SK-N-SH (cell line): ENCODE results near the gene DICER1. TPM values are rescaled to one million over a fixed set of nuclear protein-coding genes. Genes with fewer than 3 reads are reported as not detected.

Experiments used
- CTCF ChIA-PET: fragments of 300-600, 350-600 bp; formaldehyde crosslinking; extraction: SDS; loops from one replicate; lab custom pipeline; 2021; lab: Yijun Ruan, JAX
- POLR2A ChIA-PET: fragments of 350-600 bp; sonication (Branson Sonifier 250); formaldehyde crosslinking; extraction: SDS; loops from one replicate; lab custom pipeline; 2020; ENCODE audit warnings: antibody characterized with exemption, inconsistent platforms; lab: Yijun Ruan, JAX
- DNase-seq: peaks from one replicate; pipeline ENCODE4 v3.0.0; 2012
- H2AFZ ChIP-seq: fragments of 200-600 bp; sonication (generic); 2 replicates; pipeline ENCODE4 v1.8.1; 2016; ENCODE audit warnings: antibody characterized with exemption, mild to moderate bottlenecking, low read depth
- H3F3A ChIP-seq: fragments of 200-600 bp; sonication (generic); replicated peaks from 2 replicates; pipeline ENCODE3; 2016; ENCODE audit warnings: antibody characterized with exemption, mild to moderate bottlenecking; ENCODE audit not compliant: insufficient read depth
- H3K27ac ChIP-seq, 2 experiments: fragments of 200-500 bp in 1 of 2; fragments of 200-600 bp in 1 of 2; sonication (Bioruptor generic) in 1 of 2; sonication (generic), shearing (Covaris generic) in 1 of 2; 2 replicates each; pipeline versions ENCODE4 v1.5.1 to v1.6.1; 2014 to 2016; ENCODE audit warnings: low read depth in 2 of 2, inconsistent platforms in 1 of 2, low read length in 1 of 2, mild to moderate bottlenecking in 1 of 2, mixed read lengths in 1 of 2
- H3K27me3 ChIP-seq: fragments of 200-600 bp; sonication (generic), shearing (Covaris generic); 2 replicates; pipeline ENCODE4 v1.6.1; 2016; ENCODE audit warnings: mixed run types; ENCODE audit not compliant: insufficient read depth
- H3K36me3 ChIP-seq, 2 experiments: fragments of 200-500 bp in 1 of 2; fragments of 200-600 bp in 1 of 2; sonication (Bioruptor generic) in 1 of 2; sonication (generic) in 1 of 2; replicated peaks in 1 of 2; 2 replicates each; pipeline versions ENCODE3 to v1.5.1; 2014 to 2016; ENCODE audit warnings: low read length in 1 of 2, mild to moderate bottlenecking in 1 of 2; ENCODE audit not compliant: insufficient read depth in 2 of 2, control insufficient read depth in 1 of 2
- H3K4me1 ChIP-seq, 2 experiments: fragments of 200-500 bp in 1 of 2; fragments of 200-600 bp in 1 of 2; sonication (Bioruptor generic) in 1 of 2; sonication (generic), shearing (Covaris generic) in 1 of 2; 2 replicates each; pipeline versions ENCODE4 v1.5.1 to v1.6.1; 2014 to 2016; ENCODE audit warnings: low read depth in 1 of 2, low read length in 1 of 2, mixed run types in 1 of 2; ENCODE audit not compliant: insufficient read depth in 2 of 2, control insufficient read depth in 1 of 2
- H3K4me2 ChIP-seq: fragments of 200-600 bp; sonication (generic), shearing (Covaris generic); 2 replicates; pipeline ENCODE4 v1.6.1; 2017; ENCODE audit warnings: mixed run types
- H3K4me3 ChIP-seq, 2 experiments: fragments of 200-500 bp in 1 of 2; fragments of 200-600 bp in 1 of 2; sonication (Bioruptor generic) in 1 of 2; sonication (generic), shearing (Covaris generic) in 1 of 2; 2 replicates each; pipeline versions ENCODE4 v1.5.1 to v1.8.1; 2014 to 2016; ENCODE audit warnings: low read depth in 2 of 2, inconsistent platforms in 1 of 2, low read length in 1 of 2, mild to moderate bottlenecking in 1 of 2, mixed read lengths in 1 of 2, moderate library complexity in 1 of 2
- H3K79me2 ChIP-seq: fragments of 200-600 bp; sonication (generic); 2 replicates; pipeline ENCODE4 v1.8.1; 2017; ENCODE audit warnings: mild to moderate bottlenecking; ENCODE audit not compliant: insufficient read depth
- H3K9ac ChIP-seq: fragments of 200-600 bp; sonication (generic); 2 replicates; pipeline ENCODE4 v1.6.1; 2017; ENCODE audit warnings: mixed run types
- H3K9me2 ChIP-seq: fragments of 200-600 bp; sonication (generic); 2 replicates; pipeline ENCODE4 v1.6.1; 2017; ENCODE audit warnings: mixed run types
- H3K9me3 ChIP-seq: fragments of 200-600 bp; sonication (generic); 2 replicates; pipeline ENCODE4 v1.6.1; 2017; ENCODE audit warnings: mixed run types, mild to moderate bottlenecking, moderate library complexity
- H4K20me1 ChIP-seq: fragments of 200-600 bp; sonication (generic); 2 replicates; pipeline ENCODE4 v1.6.1; 2017; ENCODE audit warnings: mild to moderate bottlenecking, mixed run types; ENCODE audit not compliant: insufficient read depth
- CHD2 ChIP-seq: fragments of 150-350 bp; IDR thresholded peaks from 2 replicates; pipeline ENCODE4 v1.6.1; 2018; ENCODE audit warnings: low read length; ENCODE audit not compliant: partially characterized antibody
- ELF1 ChIP-seq: IDR thresholded peaks from 2 replicates; pipeline ENCODE4 v1.4.0; 2012
- EP300 ChIP-seq, 2 experiments: IDR thresholded peaks; 2 replicates each; pipeline versions ENCODE4 v1.4.0 to v1.6.1; 2012; ENCODE audit warnings: borderline replicate concordance in 1 of 2, low read depth in 1 of 2, low read length in 1 of 2
- EZH2phosphoT487 ChIP-seq: fragments of 200-600 bp; sonication (generic); IDR thresholded peaks from 2 replicates; pipeline ENCODE4 v1.6.1; 2017; ENCODE audit warnings: low read depth, mixed run types, mild to moderate bottlenecking, antibody characterized with exemption, moderate library complexity, borderline replicate concordance
- FOXM1 ChIP-seq: IDR thresholded peaks from 2 replicates; pipeline ENCODE4 v1.4.0; 2012; ENCODE audit warnings: low read depth, mild to moderate bottlenecking
- JUND ChIP-seq: IDR thresholded peaks from 2 replicates; pipeline ENCODE4 v1.4.0; 2012
- MXI1 ChIP-seq: IDR thresholded peaks from 2 replicates; pipeline ENCODE4 v1.6.1; 2012; ENCODE audit warnings: mild to moderate bottlenecking, low read depth, low read length, improper control_type of control experiment
- NFIC ChIP-seq: IDR thresholded peaks from 2 replicates; pipeline ENCODE4 v1.4.0; 2012; ENCODE audit warnings: borderline replicate concordance
- RCOR1 ChIP-seq: fragments of 150-350 bp; IDR thresholded peaks from 2 replicates; pipeline ENCODE4 v1.6.1; 2017; ENCODE audit warnings: antibody characterized with exemption, low read length
- RXRA ChIP-seq: IDR thresholded peaks from 2 replicates; pipeline ENCODE4 v1.4.0; 2012; ENCODE audit warnings: low read depth, mild to moderate bottlenecking, borderline replicate concordance
- SIN3A ChIP-seq: IDR thresholded peaks from 2 replicates; pipeline ENCODE4 v1.6.1; 2012; ENCODE audit warnings: low read depth, mild to moderate bottlenecking, low read length, moderate library complexity, borderline replicate concordance
- TAF1 ChIP-seq: IDR thresholded peaks from 2 replicates; pipeline ENCODE4 v1.6.1; 2012; ENCODE audit warnings: low read depth, mild to moderate bottlenecking, low read length, moderate library complexity, borderline replicate concordance
- TEAD4 ChIP-seq: IDR thresholded peaks from 2 replicates; pipeline ENCODE4 v1.4.0; 2012; ENCODE audit warnings: mild to moderate bottlenecking, borderline replicate concordance; ENCODE audit not compliant: insufficient read depth
- WGBS: methylation state at CpG from one replicate; pipeline ENCODE4 v1.1.6; 2017; ENCODE audit warnings: low lambda C conversion rate; 5-methylcytosine and 5-hydroxymethylcytosine counted together
- polyA plus RNA-seq, 3 experiments: library from polyadenylated mRNA; depleted of rRNA; stranded (reverse); fragments of >200 nt; gene quantifications; 2 replicates each; pipeline ENCODE4 v1.2.3, GENCODE V29; 2012
- TF ChIP-seq, protein P1 (sequence below): IDR thresholded peaks from 2 replicates; pipeline ENCODE4 v1.4.0; 2012; ENCODE audit warnings: low read depth, borderline replicate concordance
- TF ChIP-seq, protein P2 (sequence below): fragments of 150-350 bp; IDR thresholded peaks from 2 replicates; pipeline ENCODE4 v1.6.1; 2016; ENCODE audit warnings: mild to moderate bottlenecking, low read depth, low read length
- TF ChIP-seq, protein P3 (sequence below): IDR thresholded peaks from 2 replicates; pipeline ENCODE4 v1.4.0; 2012; ENCODE audit warnings: low read depth, borderline replicate concordance
- TF ChIP-seq, protein P4 (sequence below): fragments of 200-600 bp; sonication (generic); IDR thresholded peaks from 2 replicates; pipeline ENCODE4 v1.6.1; 2017; ENCODE audit warnings: antibody characterized with exemption, mild to moderate bottlenecking, moderate library complexity

The DICER1 gene
- polyA plus RNA-seq, 1 of the 3 experiments (the other 2 are of a cell fraction) = 4.7 TPM

DNA sequence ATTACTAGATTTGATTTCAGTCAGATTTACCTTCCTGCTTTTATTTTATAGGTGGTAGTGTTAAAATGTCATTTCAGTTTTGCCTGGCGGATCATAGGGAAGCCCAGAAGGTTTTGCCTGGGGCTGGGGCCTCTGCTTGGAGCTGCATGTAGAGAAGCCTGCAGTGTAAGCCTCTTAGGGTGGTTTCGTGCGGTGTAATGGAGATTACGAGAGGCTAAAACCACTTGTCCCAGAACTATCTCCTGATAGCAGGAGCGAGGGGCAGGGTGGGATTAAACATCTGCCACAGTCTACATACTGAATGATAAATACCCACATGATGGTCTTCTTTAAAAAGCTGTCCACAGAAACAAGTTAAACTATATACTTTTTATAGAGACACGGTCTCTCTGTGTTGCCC is 35.0 kb upstream of the DICER1 start (continued):
- TF ChIP-seq NFIC = no peak

DNA sequence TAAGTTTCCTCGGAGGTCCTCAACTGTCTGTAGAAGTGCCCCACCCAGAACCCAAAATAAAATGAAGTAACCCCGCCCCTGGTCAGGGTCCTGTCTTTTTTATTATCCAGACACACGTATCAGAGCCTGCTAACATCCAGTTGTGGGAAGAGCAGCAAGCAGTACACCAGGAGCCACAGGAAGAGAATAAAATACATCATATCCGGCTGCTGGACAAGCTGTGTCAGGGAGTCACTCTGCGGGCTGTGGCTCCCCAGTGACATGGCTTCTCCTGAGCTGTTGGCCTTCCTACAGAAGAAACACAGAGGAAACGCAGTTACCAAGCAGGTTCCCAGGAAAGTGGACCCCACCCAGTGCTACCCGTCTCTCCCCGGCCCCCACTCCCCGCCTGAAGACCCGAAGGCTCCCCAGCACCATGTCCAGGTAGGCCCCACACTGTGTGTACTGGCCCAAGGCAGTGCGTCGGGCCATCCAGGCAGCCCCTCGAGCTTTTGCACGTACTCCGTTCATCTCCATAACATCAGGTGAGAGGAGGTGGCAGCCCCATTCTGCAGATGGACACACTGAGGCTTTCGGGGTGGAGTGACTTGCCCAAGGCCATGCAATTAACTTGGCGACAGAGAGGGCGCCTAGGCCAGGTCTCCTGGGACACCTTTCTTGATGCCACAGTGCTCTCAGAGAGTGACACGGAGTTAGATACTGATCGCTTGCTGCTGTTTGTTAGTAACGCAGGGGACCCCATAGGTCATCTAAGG is 34.3 kb upstream of the DICER1 start:
- no peaks in the 10 kb centered on the region for H3K9me2 ChIP-seq
- no peak overlapping the region for H3K27ac ChIP-seq
- CTCF ChIA-PET = no interaction called here
- no peak for DNase-seq
- no peak overlapping the region for H2AFZ ChIP-seq
- peaks cover 0 to 9% of the 10 kb centered on the region in 2 experiments; a peak in 2 of 4 replicates for H3K4me1 ChIP-seq
- H3K36me3 ChIP-seq = no peaks in the 10 kb centered on the region
- no peaks in the 10 kb centered on the region for H3K9me3 ChIP-seq
- no peak overlapping the region for H3K4me3 ChIP-seq
- H3F3A ChIP-seq = no peaks in the 10 kb centered on the region
- POLR2A ChIA-PET = no interaction called here
- 92% methylated on average over 16 of the region's 21 CpGs for WGBS
- no peak overlapping the region for H3K4me2 ChIP-seq
- no peak overlapping the region for H3K9ac ChIP-seq
- no peak for TF ChIP-seq CHD2
- H4K20me1 ChIP-seq = no peaks in the 10 kb centered on the region
- no peaks in the 10 kb centered on the region for H3K27me3 ChIP-seq
- H3K79me2 ChIP-seq = no peaks in the 10 kb centered on the region

DNA sequence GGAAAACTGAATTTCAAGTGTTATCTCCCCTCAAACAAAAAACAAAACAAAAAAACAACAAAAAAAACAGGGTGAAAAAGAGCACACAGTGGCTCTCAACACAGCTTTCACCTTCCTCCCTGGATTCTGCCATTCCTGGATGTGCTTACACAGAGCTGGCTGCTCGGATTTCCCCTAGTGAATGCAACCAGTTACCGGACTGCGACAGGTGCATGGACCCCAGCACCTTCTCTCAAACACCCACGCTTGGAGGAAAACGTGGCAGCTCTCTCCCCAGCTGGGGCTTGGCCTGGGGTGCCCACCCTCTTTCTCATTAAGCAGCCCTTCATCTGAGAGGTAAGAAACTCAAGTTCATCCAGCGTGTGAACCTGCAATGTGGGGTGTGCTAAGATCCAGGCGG is 33.5 kb upstream of the DICER1 start:
- Histone ChIP-seq H3F3A (no peaks in the 10 kb centered on the region), H3K4me1 (peaks cover 0 to 9% of the 10 kb centered on the region in 2 experiments; a peak in 2 of 4 replicates), H3K9ac (no peak overlapping the region), H3K27ac (no peak overlapping the region), H3K9me2 (no peaks in the 10 kb centered on the region), H3K4me3 (no peak overlapping the region), H3K27me3 (no peaks in the 10 kb centered on the region), H3K79me2 (no peaks in the 10 kb centered on the region), H4K20me1 (no peaks in the 10 kb centered on the region), H3K9me3 (no peaks in the 10 kb centered on the region), H3K36me3 (no peaks in the 10 kb centered on the region), H3K4me2 (no peak overlapping the region), H2AFZ (no peak overlapping the region)
- TF ChIP-seq EP300 (IDR thresholded peaks at IDR 0.05; ENCODE audit: borderline replicate concordance in 1 of 2, low read depth in 1 of 2, low read length in 1 of 2) (no peak), RCOR1 (no peak), MXI1 (no peak), SIN3A (no peak), CHD2 (no peak), RXRA (no peak), JUND (no peak), ELF1 (no peak), TEAD4 (no peak), FOXM1 (no peak), TAF1 (no peak), EZH2phosphoT487 (no peak)
- TF ChIP-seq, protein P1, sequence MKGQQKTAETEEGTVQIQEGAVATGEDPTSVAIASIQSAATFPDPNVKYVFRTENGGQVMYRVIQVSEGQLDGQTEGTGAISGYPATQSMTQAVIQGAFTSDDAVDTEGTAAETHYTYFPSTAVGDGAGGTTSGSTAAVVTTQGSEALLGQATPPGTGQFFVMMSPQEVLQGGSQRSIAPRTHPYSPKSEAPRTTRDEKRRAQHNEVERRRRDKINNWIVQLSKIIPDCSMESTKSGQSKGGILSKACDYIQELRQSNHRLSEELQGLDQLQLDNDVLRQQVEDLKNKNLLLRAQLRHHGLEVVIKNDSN = no peak
- TF ChIP-seq, protein P2, sequence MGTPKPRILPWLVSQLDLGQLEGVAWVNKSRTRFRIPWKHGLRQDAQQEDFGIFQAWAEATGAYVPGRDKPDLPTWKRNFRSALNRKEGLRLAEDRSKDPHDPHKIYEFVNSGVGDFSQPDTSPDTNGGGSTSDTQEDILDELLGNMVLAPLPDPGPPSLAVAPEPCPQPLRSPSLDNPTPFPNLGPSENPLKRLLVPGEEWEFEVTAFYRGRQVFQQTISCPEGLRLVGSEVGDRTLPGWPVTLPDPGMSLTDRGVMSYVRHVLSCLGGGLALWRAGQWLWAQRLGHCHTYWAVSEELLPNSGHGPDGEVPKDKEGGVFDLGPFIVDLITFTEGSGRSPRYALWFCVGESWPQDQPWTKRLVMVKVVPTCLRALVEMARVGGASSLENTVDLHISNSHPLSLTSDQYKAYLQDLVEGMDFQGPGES = no peak
- TF ChIP-seq, protein P3, sequence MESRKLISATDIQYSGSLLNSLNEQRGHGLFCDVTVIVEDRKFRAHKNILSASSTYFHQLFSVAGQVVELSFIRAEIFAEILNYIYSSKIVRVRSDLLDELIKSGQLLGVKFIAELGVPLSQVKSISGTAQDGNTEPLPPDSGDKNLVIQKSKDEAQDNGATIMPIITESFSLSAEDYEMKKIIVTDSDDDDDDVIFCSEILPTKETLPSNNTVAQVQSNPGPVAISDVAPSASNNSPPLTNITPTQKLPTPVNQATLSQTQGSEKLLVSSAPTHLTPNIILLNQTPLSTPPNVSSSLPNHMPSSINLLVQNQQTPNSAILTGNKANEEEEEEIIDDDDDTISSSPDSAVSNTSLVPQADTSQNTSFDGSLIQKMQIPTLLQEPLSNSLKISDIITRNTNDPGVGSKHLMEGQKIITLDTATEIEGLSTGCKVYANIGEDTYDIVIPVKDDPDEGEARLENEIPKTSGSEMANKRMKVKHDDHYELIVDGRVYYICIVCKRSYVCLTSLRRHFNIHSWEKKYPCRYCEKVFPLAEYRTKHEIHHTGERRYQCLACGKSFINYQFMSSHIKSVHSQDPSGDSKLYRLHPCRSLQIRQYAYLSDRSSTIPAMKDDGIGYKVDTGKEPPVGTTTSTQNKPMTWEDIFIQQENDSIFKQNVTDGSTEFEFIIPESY = no peak
- TF ChIP-seq, protein P4, sequence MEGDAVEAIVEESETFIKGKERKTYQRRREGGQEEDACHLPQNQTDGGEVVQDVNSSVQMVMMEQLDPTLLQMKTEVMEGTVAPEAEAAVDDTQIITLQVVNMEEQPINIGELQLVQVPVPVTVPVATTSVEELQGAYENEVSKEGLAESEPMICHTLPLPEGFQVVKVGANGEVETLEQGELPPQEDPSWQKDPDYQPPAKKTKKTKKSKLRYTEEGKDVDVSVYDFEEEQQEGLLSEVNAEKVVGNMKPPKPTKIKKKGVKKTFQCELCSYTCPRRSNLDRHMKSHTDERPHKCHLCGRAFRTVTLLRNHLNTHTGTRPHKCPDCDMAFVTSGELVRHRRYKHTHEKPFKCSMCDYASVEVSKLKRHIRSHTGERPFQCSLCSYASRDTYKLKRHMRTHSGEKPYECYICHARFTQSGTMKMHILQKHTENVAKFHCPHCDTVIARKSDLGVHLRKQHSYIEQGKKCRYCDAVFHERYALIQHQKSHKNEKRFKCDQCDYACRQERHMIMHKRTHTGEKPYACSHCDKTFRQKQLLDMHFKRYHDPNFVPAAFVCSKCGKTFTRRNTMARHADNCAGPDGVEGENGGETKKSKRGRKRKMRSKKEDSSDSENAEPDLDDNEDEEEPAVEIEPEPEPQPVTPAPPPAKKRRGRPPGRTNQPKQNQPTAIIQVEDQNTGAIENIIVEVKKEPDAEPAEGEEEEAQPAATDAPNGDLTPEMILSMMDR = no peak
- CTCF ChIA-PET = interaction anchor here (0.7 kb wide), 1 partner anchor 34 kb away, joined by 3 read pairs; no protein-coding TSS in a partner anchor
- 89% methylated on average over 5 of the region's 7 CpGs for WGBS
- no peak for DNase-seq
- POLR2A ChIA-PET = no interaction called here
